Measurements from ENCODE around the gene FANCC.
"Not testable (repeated sequence)": the region's sequence is repeated elsewhere in the genome, so short reads cannot be mapped to it uniquely, and the experiment has no call there.

FANCC gene

DNA sequence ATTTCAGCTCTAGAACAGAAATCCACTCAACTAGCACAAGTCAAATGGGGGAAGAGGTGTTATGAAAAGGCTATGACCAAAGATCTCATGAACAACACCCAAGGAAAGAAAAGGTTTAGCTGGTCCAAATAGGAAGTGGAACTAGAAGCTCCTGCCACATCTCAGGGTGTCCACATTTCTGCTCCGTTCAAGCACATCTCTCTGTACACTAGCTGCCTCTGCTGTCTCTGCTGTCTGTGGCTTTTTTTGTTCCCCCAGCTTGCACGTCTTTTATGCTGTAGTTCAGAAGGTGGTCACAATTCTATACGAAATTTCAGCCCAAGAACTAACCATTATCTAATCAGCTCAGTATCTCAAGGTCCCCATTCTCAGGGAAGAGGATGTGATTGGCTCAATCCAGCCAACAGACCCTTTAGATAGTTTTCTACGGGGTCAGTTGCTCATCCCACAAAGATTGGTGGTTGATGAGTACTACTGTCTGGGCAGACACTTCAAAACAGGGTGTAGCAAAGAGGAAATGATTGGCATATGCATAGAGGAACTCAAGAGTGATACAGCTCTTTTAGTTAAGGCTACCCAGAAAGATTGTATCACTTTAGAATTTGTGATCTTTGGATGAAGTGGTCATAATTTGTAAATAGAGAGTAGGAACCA, 44.0 kb downstream of the FANCC start:
- TF ChIP-seq, protein P1, sequence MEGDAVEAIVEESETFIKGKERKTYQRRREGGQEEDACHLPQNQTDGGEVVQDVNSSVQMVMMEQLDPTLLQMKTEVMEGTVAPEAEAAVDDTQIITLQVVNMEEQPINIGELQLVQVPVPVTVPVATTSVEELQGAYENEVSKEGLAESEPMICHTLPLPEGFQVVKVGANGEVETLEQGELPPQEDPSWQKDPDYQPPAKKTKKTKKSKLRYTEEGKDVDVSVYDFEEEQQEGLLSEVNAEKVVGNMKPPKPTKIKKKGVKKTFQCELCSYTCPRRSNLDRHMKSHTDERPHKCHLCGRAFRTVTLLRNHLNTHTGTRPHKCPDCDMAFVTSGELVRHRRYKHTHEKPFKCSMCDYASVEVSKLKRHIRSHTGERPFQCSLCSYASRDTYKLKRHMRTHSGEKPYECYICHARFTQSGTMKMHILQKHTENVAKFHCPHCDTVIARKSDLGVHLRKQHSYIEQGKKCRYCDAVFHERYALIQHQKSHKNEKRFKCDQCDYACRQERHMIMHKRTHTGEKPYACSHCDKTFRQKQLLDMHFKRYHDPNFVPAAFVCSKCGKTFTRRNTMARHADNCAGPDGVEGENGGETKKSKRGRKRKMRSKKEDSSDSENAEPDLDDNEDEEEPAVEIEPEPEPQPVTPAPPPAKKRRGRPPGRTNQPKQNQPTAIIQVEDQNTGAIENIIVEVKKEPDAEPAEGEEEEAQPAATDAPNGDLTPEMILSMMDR (IDR thresholded peaks at IDR 0.05; ENCODE audit: low read depth, low read length, missing control alignments): no peak

DNA sequence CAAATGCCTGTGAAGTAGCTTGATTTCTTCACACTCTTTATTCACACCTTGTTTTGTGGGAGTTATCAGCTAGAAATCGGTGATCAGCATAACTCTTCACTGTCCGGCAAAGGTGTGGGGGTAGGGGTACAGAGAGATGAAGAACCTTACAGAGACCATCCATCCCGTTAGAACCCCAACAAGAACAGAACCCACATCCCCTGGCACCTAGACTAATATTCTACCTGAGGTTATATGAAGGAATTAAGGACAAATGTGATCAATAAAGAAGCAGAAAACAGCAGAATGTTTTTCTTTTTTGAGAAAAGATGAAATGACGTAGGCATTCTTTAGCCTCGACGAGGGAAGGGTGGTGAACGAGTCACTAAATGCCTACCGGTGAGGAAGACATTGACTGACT, 44.7 kb downstream of the FANCC start:
- no peak overlapping the region for H3K4me3 ChIP-seq (ENCODE audit: low read depth, low read length)
- TF ChIP-seq, protein P1 (IDR thresholded peaks at IDR 0.05; ENCODE audit: low read depth, low read length, missing control alignments): no peak
- no peak for DNase-seq (ENCODE audit: low read depth)

More for the DNA sequence above, 44.0 kb downstream of the FANCC start:
- no peak for DNase-seq (ENCODE audit: low read depth)
- no peak overlapping the region for H3K4me3 ChIP-seq (ENCODE audit: low read depth, low read length)

DNA sequence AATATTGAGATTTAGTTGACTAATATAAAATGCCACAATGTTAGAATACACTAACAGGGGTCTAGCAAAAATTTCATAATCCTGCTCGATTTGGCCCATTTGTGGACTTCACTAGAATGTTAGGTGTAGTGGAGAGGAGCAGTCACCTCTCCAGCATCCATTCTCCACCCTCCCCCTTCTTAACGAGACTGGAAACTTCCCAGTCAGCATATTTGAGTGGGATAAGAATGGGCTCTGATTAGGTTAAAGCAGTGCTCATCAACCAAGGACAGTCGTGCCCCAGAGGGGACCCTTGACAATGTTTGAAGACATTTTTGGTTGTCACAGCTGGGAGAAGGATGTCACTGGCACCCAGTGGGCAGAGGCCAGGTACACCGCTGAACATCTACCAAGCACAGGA, 46.7 kb downstream of the FANCC start:
- DNase-seq (ENCODE audit: low read depth): no peak
- TF ChIP-seq, protein P1 (IDR thresholded peaks at IDR 0.05; ENCODE audit: low read depth, low read length, missing control alignments): no peak

DNA sequence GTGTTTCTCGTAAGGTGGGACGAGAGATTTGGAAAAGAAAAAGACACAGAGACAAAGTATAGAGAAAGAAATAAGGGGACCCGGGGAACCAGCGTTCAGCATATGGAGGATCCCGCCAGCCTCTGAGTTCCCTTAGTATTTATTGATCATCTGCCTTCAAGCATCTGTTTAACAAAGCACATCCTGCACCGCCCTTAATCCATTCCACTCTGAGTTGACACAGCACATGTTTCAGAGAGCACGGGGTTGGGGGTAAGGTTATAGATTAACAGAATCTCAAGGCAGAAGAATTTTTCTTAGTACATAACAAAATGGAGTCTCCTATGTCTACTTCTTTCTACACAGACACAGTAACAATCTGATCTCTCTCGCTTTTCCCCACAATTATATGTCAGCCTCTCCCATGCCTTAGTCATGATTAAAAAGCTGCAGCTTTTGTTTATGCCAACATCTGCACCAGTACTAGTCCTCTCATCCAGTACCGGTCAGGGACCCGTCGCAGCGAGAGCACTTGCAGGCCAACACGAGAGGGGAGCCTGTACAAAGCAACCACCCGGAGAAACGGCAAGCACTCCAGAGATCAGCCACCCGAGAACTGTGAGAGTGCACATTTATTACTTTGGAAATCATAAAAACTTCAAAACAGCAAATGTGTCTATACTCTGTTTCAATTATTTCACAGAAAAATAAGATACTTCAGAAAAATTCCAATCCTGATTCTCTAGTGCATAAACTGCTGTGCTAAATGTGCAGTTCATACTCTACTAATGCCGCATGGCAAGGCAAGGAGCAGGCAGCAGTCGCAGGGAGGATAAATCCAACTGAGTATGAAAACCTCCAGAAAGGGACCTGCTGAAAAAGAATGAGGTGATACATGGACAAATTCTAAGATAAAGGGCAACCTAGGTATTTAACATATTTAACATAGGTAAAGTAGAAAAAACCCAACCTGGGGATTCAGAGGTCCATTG, 47.4 kb downstream of the FANCC start:
- H3K4me3 ChIP-seq (ENCODE audit: low read depth, low read length); DNase-seq (ENCODE audit: low read depth): not testable (repeated sequence)

More for the DNA sequence above, 46.7 kb downstream of the FANCC start:
- no peak overlapping the region for H3K4me3 ChIP-seq (ENCODE audit: low read depth, low read length)

DNA sequence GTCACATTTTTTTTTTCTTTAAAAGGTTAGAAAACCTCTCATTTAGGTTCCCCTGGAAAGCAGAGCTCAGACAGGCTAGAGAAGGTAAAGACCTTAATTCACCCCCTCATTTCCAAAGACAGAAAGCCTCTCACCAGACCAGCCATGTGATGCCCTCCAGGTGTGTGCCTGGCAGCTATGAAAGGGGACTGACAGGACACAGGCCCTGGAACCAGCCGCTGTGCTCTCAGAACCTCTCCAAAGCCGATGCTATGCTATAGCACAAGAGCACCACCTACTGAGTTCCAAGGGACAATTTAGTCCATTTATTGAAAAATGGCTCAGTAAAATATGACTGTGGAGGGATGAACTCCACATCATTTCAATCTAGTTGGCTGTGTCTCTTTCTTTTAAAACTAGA, 48.8 kb downstream of the FANCC start:
- no peak overlapping the region for H3K4me3 ChIP-seq (ENCODE audit: low read depth, low read length)
- DNase-seq (ENCODE audit: low read depth): peak; percentile 12
- TF ChIP-seq, protein P1 (IDR thresholded peaks at IDR 0.05; ENCODE audit: low read depth, low read length, missing control alignments): peak; percentile 41

DNA sequence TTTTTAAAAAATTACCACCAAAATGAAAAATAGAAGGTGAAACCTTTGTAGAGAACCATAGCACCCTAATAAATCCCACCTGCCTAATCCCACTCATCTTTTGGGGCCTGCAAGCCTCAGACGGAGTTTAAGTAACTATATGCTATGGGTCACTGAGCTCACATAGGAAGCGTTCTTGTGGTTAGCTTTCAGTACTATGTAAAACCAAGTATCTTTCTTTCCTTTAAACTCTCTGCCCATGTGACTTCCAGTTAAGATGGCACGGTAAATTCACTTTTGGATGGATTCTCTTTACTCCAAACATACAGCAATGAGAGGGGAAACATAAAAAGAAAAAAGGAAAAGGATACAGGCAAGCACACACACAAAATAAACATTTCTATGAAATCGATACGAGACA, 50.9 kb downstream of the FANCC start:
- peak; percentile 10 for DNase-seq (ENCODE audit: low read depth)
- H3K4me3 ChIP-seq (ENCODE audit: low read depth, low read length): no peak overlapping the region; the same call in 1 of the 2 replicates

DNA sequence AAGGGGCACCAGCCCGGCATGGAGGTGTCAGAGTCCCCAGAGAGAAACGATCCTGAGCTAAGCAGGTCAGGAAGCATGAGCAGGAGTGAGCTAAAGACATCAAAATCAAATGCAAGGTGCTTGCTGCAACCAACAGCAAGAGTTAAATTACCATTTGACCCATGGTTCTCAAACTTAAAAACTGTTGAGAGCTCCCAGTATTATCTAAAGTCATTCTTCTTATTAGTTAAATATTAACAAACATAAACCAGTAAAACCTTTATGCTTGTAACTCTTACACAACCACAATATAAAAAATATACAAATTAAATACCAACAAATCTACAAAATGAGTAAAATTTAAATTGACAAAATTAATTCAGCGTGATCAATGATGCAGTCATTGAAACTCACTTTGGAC, 51.5 kb downstream of the FANCC start:
- TF ChIP-seq, protein P1 (IDR thresholded peaks at IDR 0.05; ENCODE audit: low read depth, low read length, missing control alignments): no peak
- DNase-seq (ENCODE audit: low read depth): no peak
- no peak overlapping the region for H3K4me3 ChIP-seq (ENCODE audit: low read depth, low read length)

More for the DNA sequence above, 50.9 kb downstream of the FANCC start:
- TF ChIP-seq, protein P1 (IDR thresholded peaks at IDR 0.05; ENCODE audit: low read depth, low read length, missing control alignments): no peak

All from GM12864 (cell line).